NT2/D1 (cell line): ENCODE results near the gene RBL1.

Experiments used
- DNase-seq: peaks from one replicate; pipeline ENCODE4 v3.0.0-alpha.2; 2011; ENCODE audit warnings: low read depth, low spot score
- H3K27me3 ChIP-seq: 2 replicates; pipeline ENCODE4 v1.6.0; 2011; ENCODE audit warnings: mild to moderate bottlenecking; ENCODE audit not compliant: insufficient read length, insufficient read depth
- H3K36me3 ChIP-seq: 2 replicates; pipeline ENCODE4 v1.6.1; 2011; ENCODE audit warnings: mild to moderate bottlenecking, low read length, mixed read lengths; ENCODE audit not compliant: insufficient read depth, insufficient read length
- H3K4me1 ChIP-seq: 2 replicates; pipeline ENCODE4 v1.5.1; 2011; ENCODE audit not compliant: insufficient read depth, insufficient read length
- H3K4me3 ChIP-seq: 2 replicates; pipeline ENCODE4 v1.5.1; 2011; ENCODE audit warnings: low read depth; ENCODE audit not compliant: insufficient read length
- H3K9ac ChIP-seq: 2 replicates; pipeline ENCODE4 v1.6.0; 2011; ENCODE audit warnings: low read depth; ENCODE audit not compliant: insufficient read length
- H3K9me3 ChIP-seq: 2 replicates; pipeline ENCODE4 v1.5.1; 2011; ENCODE audit warnings: mild to moderate bottlenecking, low read length; ENCODE audit not compliant: insufficient read depth
- SUZ12 ChIP-seq: IDR thresholded peaks from 2 replicates; pipeline ENCODE4 v1.6.1; 2011; ENCODE audit not compliant: insufficient read length, insufficient read depth; ENCODE audit errors: extremely low read depth
- YY1 ChIP-seq: IDR thresholded peaks from 2 replicates; pipeline ENCODE4 v1.6.1; 2011; ENCODE audit not compliant: insufficient read length, insufficient read depth
- ZNF274 ChIP-seq: IDR thresholded peaks from 2 replicates; pipeline ENCODE4 v1.6.1; 2011; ENCODE audit warnings: mild to moderate bottlenecking, low read depth, low read length

RBL1 gene

GRCh38 chr20:37102571-37102970 lies 6.8 kb upstream of the RBL1 start:
- Histone ChIP-seq H3K9ac (no peak overlapping the region), H3K4me1 (no peaks in the 10 kb centered on the region), H3K36me3 (no peaks in the 10 kb centered on the region), H3K4me3 (no peak overlapping the region), H3K9me3 (no peaks in the 10 kb centered on the region), H3K27me3 (no peaks in the 10 kb centered on the region)
- no peak for DNase-seq
- TF ChIP-seq ZNF274 (no peak), YY1 (no peak), SUZ12 (no peak)

- DNase-seq, result no peak
- peak overlapping the region; percentile 93 for H3K9ac ChIP-seq
- H3K4me3 ChIP-seq, result peak overlapping the region; percentile 46
- TF ChIP-seq SUZ12 (no peak), ZNF274 (no peak), YY1 (no peak)
- no peaks in the 10 kb centered on the region for H3K27me3 ChIP-seq
- peaks cover 5% of the 10 kb centered on the region for H3K4me1 ChIP-seq
- H3K9me3 ChIP-seq, result no peaks in the 10 kb centered on the region
- H3K36me3 ChIP-seq, result peaks cover 14% of the 10 kb centered on the region
Measured at GRCh38 chr20:37096415-37097041, 731 bp upstream of the RBL1 start.

DNA sequence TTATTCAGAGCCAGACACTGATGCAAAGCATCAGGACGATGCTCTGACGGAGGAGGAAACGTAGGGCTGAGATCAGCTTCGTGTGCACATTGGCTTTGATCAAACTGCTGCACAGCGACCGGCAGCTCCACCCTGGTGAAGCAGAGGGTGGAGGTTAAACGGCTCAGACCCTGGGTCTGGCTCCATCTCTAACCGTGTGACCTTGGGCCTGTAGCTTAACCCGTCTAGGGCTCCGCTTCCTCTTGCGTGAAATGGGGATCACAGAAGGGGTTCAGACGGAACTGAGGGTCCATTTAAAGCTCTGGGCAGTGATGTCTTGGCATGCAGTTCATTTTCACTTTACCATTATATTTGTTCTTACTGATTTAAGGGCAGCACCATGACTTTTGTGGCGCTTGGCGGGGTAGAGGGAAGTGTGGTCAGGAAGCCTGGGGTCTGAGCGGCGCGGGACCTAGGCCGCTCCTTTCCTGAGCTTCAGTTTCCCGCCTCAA lies 644 bp downstream of the RBL1 start:
- TF ChIP-seq SUZ12, result no peak
- TF ChIP-seq ZNF274, result no peak
- TF ChIP-seq YY1, result no peak
- peaks cover 20% of the 10 kb centered on the region for H3K36me3 ChIP-seq
- H3K4me3 ChIP-seq, result peak overlapping the region; percentile 46
- H3K27me3 ChIP-seq, result no peaks in the 10 kb centered on the region
- peaks cover 5% of the 10 kb centered on the region for H3K4me1 ChIP-seq
- no peaks in the 10 kb centered on the region for H3K9me3 ChIP-seq
- peak overlapping the region; percentile 79 for H3K9ac ChIP-seq
- peak; percentile 3 for DNase-seq

DNA sequence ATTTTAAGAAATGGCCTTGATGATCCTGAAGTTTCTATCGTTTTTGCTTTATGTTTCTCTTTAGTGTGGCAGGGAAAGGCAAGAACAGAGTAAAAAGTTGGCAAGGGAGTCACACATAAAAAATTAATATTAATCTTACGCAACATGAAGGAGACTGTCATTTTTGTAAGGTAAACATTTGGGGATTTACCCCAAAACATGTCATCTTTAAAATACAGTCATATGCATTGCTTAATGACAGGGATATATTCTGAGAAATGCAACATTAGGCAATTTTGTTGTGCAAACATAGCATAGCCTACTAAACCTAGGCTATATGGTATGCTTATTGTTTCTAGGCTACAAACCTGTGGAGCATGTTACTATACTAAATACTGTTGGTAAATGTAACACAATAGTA lies 5.4 kb downstream of the RBL1 start:
- TF ChIP-seq YY1, result no peak
- TF ChIP-seq ZNF274, result no peak
- no peak for TF ChIP-seq SUZ12
- Histone ChIP-seq H3K4me1 (no peaks in the 10 kb centered on the region), H3K9ac (no peak overlapping the region), H3K27me3 (no peaks in the 10 kb centered on the region), H3K4me3 (no peak overlapping the region), H3K9me3 (no peaks in the 10 kb centered on the region), H3K36me3 (peaks cover 44% of the 10 kb centered on the region)
- DNase-seq, result no peak

GRCh38 chr20:37081717-37082289 lies 14.0 kb downstream of the RBL1 start:
- Histone ChIP-seq H3K9me3 (no peaks in the 10 kb centered on the region), H3K9ac (no peak overlapping the region), H3K4me1 (no peaks in the 10 kb centered on the region), H3K36me3 (peaks cover 34% of the 10 kb centered on the region), H3K4me3 (no peak overlapping the region), H3K27me3 (no peaks in the 10 kb centered on the region)
- no peak for TF ChIP-seq ZNF274
- TF ChIP-seq SUZ12, result no peak
- no peak for TF ChIP-seq YY1
- DNase-seq, result no peak

- Histone ChIP-seq H3K9ac (no peak overlapping the region), H3K4me1 (no peaks in the 10 kb centered on the region), H3K4me3 (no peak overlapping the region), H3K9me3 (peaks cover 5% of the 10 kb centered on the region), H3K36me3 (peaks cover 13% of the 10 kb centered on the region), H3K27me3 (no peaks in the 10 kb centered on the region)
- TF ChIP-seq YY1 (no peak), ZNF274 (no peak), SUZ12 (no peak)
- no peak for DNase-seq
Measured at GRCh38 chr20:37077009-37077408, 18.8 kb downstream of the RBL1 start.

- Histone ChIP-seq H3K36me3 (peaks cover 14% of the 10 kb centered on the region), H3K4me1 (no peaks in the 10 kb centered on the region)
Measured at GRCh38 chr20:37075932-37076685, 19.7 kb downstream of the RBL1 start.

More at GRCh38 chr20:37075932-37076685, 19.7 kb downstream of the RBL1 start:
- peaks cover 10% of the 10 kb centered on the region for H3K9me3 ChIP-seq
- H3K27me3 ChIP-seq, result no peaks in the 10 kb centered on the region
- no peak for DNase-seq
- no peak overlapping the region for H3K4me3 ChIP-seq
- no peak overlapping the region for H3K9ac ChIP-seq
- no peak for TF ChIP-seq ZNF274
- TF ChIP-seq YY1, result no peak
- TF ChIP-seq SUZ12, result no peak
